Left kidney (tissue), 8 donors: ENCODE results near the gene MON1B. TPM values are rescaled to one million over a fixed set of nuclear protein-coding genes. Genes with fewer than 3 reads are reported as not detected.
"Not testable (repeated sequence)": the region's sequence is repeated elsewhere in the genome, so short reads cannot be mapped to it uniquely, and the experiment has no call there.

Experiments
- DNase-seq: peaks from one replicate; pipeline ENCODE4 v3.0.0-alpha.2; 2013
- long read RNA-seq, 8 donors: transcript quantifications; one replicate each; lab custom pipeline, GENCODE V29; 2026
- polyA plus RNA-seq: library from polyadenylated mRNA; unstranded; fragments of 120-200 nt; gene quantifications from one replicate; pipeline ENCODE4 v1.2.1, GENCODE V29; 2013; ENCODE audit not compliant: insufficient read length

The MON1B gene
- polyA plus RNA-seq: 28.0 TPM
- long read RNA-seq, donor 1, full-length matches to known transcripts: 13 of 19 reads
- long read RNA-seq, donor 1, partial matches to known transcripts: 6 of 19 reads
- long read RNA-seq, donor 1, other reads (novel, unspliced or antisense): 0 of 19 reads
- long read RNA-seq, donor 2, full-length matches to known transcripts: 13 of 19 reads
- long read RNA-seq, donor 2, partial matches to known transcripts: 6 of 19 reads
- long read RNA-seq, donor 2, other reads (novel, unspliced or antisense): 0 of 19 reads
- long read RNA-seq, donor 3, full-length matches to known transcripts: 4 of 16 reads
- long read RNA-seq, donor 3, partial matches to known transcripts: 12 of 16 reads
- long read RNA-seq, donor 3, other reads (novel, unspliced or antisense): 0 of 16 reads
- long read RNA-seq, donor 4, partial matches to known transcripts: 0 of 2 reads
- long read RNA-seq, donor 4, other reads (novel, unspliced or antisense): 0 of 2 reads
- long read RNA-seq, donor 5, full-length matches to known transcripts: 4 of 4 reads
- long read RNA-seq, donor 5, partial matches to known transcripts: 0 of 4 reads
- long read RNA-seq, donor 5, other reads (novel, unspliced or antisense): 0 of 4 reads
- long read RNA-seq, donor 6, full-length matches to known transcripts: 5 of 5 reads
- long read RNA-seq, donor 6, partial matches to known transcripts: 0 of 5 reads
- long read RNA-seq, donor 6, other reads (novel, unspliced or antisense): 0 of 5 reads
- long read RNA-seq, donor 7, full-length matches to known transcripts: 15 of 15 reads
- long read RNA-seq, donor 7, partial matches to known transcripts: 0 of 15 reads
- long read RNA-seq, donor 7, other reads (novel, unspliced or antisense): 0 of 15 reads
- long read RNA-seq, donor 8, full-length matches to known transcripts: 5 of 5 reads
- long read RNA-seq, donor 8, partial matches to known transcripts: 0 of 5 reads
- long read RNA-seq, donor 8, other reads (novel, unspliced or antisense): 0 of 5 reads

- DNase-seq: peak; percentile 98
Measured at GRCh38 chr16:77190478-77191258, at the start of gene MON1B. Gene MON1B (plus strand): TSS chr16:77191190. CDS start chr16:77191486, 296 bp downstream.

GRCh38 chr16:77143364-77143763, 47.6 kb upstream of the MON1B start:
- no peak for DNase-seq

GRCh38 chr16:77148121-77148520, 42.9 kb upstream of the MON1B start:
- DNase-seq: no peak

- no peak for DNase-seq
Measured at GRCh38 chr16:77157346-77158058, 33.5 kb upstream of the MON1B start.

- no peak for DNase-seq
Measured at GRCh38 chr16:77158293-77158692, 32.7 kb upstream of the MON1B start.

- no peak for DNase-seq
Measured at GRCh38 chr16:77165006-77165405, 26.0 kb upstream of the MON1B start.

- DNase-seq: not testable (repeated sequence)
Measured at GRCh38 chr16:77165536-77166236, 25.3 kb upstream of the MON1B start.

- DNase-seq: no peak
Measured at GRCh38 chr16:77166726-77167125, 24.3 kb upstream of the MON1B start.

- no peak for DNase-seq
Measured at GRCh38 chr16:77168901-77169300, 22.1 kb upstream of the MON1B start.

GRCh38 chr16:77169650-77170236, 21.2 kb upstream of the MON1B start:
- DNase-seq: no peak

GRCh38 chr16:77170805-77171204, 20.2 kb upstream of the MON1B start:
- no peak for DNase-seq

GRCh38 chr16:77171745-77172635, 19.0 kb upstream of the MON1B start:
- peak; percentile 68 for DNase-seq

- DNase-seq: no peak
Measured at GRCh38 chr16:77172951-77173350, 18.0 kb upstream of the MON1B start.

- no peak for DNase-seq
Measured at GRCh38 chr16:77183137-77183536, 7.9 kb upstream of the MON1B start.

GRCh38 chr16:77186298-77186697, 4.7 kb upstream of the MON1B start:
- not testable (repeated sequence) for DNase-seq

- DNase-seq: no peak
Measured at GRCh38 chr16:77190190-77190477, 856 bp upstream of the MON1B start.

- DNase-seq: no peak
Measured at GRCh38 chr16:77191259-77191969, 424 bp downstream of the MON1B start.

- DNase-seq: no peak
Measured at GRCh38 chr16:77193377-77193776, 2.4 kb downstream of the MON1B start.
